Right atrium auricular region (tissue), 2 donors: ENCODE data around the gene FGR. TPM values are rescaled to one million over a fixed set of nuclear protein-coding genes. Genes with fewer than 3 reads are reported as not detected.

ENCODE experiments used
- DNase-seq: peaks from one replicate; pipeline ENCODE4 v3.0.0-alpha.2; 2019; ENCODE audit warnings: low spot score
- H3K27ac ChIP-seq, 2 donors: fragments of 200-600 bp; sonication (generic); 1 replicate in 1 of 2; 2 replicates in 1 of 2; pipeline ENCODE4 v1.5.1; 2016 to 2019
- H3K27me3 ChIP-seq, 2 donors: fragments of 200-600 bp; sonication (generic); one replicate each; pipeline versions ENCODE4 v1.5.1 to v1.6.0; 2017 to 2019
- H3K36me3 ChIP-seq: fragments of 200-600 bp; sonication (generic); one replicate; pipeline ENCODE4 v1.5.1; 2016
- H3K4me1 ChIP-seq, 2 donors: fragments of 200-600 bp; sonication (generic); one replicate each; pipeline versions ENCODE4 v1.5.1 to v1.6.0; 2017 to 2019
- H3K4me3 ChIP-seq, 2 donors: fragments of 200-600 bp; sonication (generic); 1 replicate in 1 of 2; 2 replicates in 1 of 2; pipeline ENCODE4 v1.5.1; 2017 to 2019; ENCODE audit warnings: mild to moderate bottlenecking in 1 of 2, moderate library complexity in 1 of 2
- H3K9me3 ChIP-seq, 2 donors: fragments of 200-600 bp; sonication (generic); one replicate each; pipeline ENCODE4 v1.5.1; 2019
- total RNA-seq, 2 donors: library from RNA; depleted of rRNA; stranded (reverse); fragments of >200 nt; gene quantifications; one replicate each; pipeline ENCODE4 v1.1.0, GENCODE V29; 2016
- TF ChIP-seq, protein P1 (sequence below), 2 donors: fragments of 200-600 bp; sonication (generic); IDR thresholded peaks; one replicate each; pipeline ENCODE4 v1.5.1; 2019; ENCODE audit warnings: antibody characterized with exemption in 2 of 2

FGR gene
- total RNA-seq, 2 donors from 2014 or later = 5.7 to 19.8 TPM

DNA sequence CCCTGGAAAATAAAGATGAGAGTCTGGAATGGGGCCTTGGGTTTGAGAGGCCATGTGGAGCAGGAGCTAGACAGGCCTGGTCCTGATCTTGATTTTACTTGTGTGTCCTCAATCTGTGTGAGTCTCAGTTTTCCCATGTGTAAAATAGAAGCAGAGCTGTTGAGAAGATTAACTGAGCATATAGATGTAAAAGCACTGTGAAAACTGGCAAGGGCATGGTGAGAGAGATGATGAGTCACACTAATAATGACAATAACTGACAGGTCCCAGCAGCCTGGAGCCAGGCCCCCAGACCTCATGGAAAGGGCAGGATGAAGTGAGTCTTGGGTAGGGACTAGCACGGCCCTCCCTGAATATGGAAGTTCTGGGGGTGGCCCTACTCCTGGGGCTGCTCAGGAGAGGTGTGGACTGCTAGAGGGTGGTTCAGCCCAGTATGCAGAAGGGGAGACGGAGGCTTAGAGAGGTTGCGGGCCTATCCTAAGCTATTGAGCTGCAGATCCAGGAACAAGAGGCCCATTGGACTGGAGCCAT, 28.2 kb downstream of the FGR start:
- Histone ChIP-seq H3K4me3 (no peak overlapping the region), H3K36me3 (no peaks in the 10 kb centered on the region), H3K4me1 (peaks cover 0 to 31% of the 10 kb centered on the region in 2 donors), H3K9me3 (no peaks in the 10 kb centered on the region), H3K27me3 (no peaks in the 10 kb centered on the region), H3K27ac (no peak overlapping the region)
- TF ChIP-seq, protein P1, sequence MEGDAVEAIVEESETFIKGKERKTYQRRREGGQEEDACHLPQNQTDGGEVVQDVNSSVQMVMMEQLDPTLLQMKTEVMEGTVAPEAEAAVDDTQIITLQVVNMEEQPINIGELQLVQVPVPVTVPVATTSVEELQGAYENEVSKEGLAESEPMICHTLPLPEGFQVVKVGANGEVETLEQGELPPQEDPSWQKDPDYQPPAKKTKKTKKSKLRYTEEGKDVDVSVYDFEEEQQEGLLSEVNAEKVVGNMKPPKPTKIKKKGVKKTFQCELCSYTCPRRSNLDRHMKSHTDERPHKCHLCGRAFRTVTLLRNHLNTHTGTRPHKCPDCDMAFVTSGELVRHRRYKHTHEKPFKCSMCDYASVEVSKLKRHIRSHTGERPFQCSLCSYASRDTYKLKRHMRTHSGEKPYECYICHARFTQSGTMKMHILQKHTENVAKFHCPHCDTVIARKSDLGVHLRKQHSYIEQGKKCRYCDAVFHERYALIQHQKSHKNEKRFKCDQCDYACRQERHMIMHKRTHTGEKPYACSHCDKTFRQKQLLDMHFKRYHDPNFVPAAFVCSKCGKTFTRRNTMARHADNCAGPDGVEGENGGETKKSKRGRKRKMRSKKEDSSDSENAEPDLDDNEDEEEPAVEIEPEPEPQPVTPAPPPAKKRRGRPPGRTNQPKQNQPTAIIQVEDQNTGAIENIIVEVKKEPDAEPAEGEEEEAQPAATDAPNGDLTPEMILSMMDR (IDR thresholded peaks at IDR 0.05) = peak in 1 of 2 donors; percentile 13
- no peak for DNase-seq

DNA sequence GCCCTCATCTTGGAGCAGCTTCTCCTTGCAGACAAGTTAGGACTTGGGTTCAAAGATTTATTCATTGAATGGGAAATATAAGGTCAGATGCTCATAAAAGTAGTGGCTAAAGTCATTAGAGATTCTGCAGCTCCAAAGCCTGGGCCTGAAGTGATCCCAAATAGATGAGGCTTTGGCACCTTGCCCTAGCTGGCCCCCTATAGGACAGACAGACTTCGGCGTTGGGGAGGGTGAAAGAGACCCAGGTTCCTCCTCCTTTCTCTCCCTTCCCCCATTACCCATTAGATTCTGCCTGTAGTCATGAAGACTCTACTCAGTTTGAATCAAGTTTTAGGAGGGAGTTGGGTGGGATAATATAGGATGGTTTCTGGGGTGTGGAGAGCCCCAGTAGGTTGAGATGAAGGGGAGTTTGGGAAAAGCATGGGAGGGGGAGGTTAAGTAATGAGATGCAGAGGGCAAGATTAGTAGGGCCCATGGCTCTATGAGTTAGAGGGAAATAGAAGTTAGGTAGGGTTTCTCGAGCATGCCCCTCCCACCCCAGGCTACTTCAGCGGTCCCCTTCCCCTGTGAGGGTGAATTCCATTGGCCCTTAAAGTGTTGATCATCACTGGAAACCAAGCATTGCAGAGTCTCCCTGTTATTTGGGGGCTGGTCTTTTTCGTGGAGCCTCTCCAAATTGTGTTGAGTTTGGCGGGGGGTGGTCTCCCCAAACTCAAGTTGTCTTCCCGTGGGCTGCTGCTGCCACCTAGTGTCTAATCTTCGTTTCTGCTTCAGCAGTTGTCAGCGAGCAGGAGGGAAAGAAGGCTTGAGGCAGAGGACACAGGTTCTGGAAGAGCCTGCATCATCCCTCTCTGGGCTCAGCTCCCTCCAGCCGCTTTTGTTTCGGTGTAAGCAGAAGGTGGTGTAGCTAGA, 28.9 kb downstream of the FGR start:
- no peak overlapping the region for H3K4me3 ChIP-seq
- H3K9me3 ChIP-seq = no peaks in the 10 kb centered on the region
- peak overlapping the region in 1 of 2 donors; percentile 15 for H3K27ac ChIP-seq
- H3K36me3 ChIP-seq = no peaks in the 10 kb centered on the region
- peaks cover 0 to 38% of the 10 kb centered on the region in 2 donors for H3K4me1 ChIP-seq
- TF ChIP-seq, protein P1 (IDR thresholded peaks at IDR 0.05) = peak; percentile 82 to 91
- no peak for DNase-seq
- H3K27me3 ChIP-seq = no peaks in the 10 kb centered on the region

DNA sequence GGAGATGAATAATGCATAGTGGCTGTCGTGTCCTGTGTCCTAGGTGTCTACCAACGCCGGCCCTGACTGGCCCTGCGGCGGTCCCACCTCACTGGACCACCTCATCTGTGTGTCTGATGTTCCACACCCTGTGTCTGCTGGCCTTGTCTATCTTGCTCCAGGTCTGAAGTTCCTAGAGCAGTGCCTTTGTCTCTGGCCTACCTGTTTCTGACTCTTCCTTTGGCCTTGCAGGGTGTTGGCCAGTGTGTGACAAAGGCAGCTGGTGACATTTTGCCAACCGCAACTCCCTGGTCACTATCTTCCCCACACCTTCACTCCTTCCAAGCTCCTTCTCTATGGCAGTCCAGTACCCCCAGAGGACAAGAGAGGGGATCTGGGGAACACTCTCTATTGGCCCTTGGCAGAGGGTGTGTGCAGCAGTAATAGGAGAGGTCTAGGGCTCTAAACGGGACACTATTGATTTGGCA, 29.7 kb downstream of the FGR start:
- Histone ChIP-seq H3K9me3 (no peaks in the 10 kb centered on the region), H3K4me3 (no peak overlapping the region), H3K27ac (peak overlapping the region in 1 of 2 donors; percentile 15), H3K4me1 (peaks cover 0 to 46% of the 10 kb centered on the region in 2 donors), H3K27me3 (no peaks in the 10 kb centered on the region), H3K36me3 (no peaks in the 10 kb centered on the region)
- DNase-seq = no peak
- TF ChIP-seq, protein P1 (IDR thresholded peaks at IDR 0.05) = no peak

DNA sequence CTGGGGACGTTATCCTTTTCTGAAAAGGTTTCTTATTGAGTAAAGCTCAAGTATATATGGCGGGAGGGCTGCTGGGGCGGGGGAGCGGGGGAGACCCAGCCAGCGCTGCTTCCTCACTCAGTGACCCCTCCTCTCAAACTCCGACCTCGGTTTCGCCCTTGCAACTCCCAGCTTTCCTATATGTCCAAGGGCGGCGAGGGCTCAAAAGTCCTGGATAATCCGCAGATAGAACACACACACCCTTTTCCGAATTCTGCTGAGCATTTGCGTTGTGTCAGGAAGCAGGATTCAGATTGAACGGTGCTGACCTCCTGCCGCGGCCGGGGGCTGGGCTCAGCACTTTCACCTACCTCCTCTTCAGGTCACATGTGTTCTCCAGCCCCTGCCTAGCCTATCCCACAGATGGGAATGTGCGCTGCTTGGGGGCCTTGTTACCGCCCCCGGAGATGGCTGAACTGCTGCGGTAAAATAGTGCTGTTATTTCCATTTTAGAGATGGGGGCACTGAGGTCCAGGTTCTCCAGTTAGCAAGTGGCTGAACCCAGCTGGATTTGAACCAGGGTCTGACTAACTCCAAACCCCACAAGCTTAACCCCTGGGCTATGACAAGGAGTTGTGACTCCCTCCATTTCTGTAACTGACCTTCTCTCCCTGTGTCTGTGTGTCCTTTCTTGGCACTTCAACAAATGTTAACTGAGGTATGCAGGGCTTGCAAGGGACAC, 30.2 kb downstream of the FGR start:
- Histone ChIP-seq H3K4me1 (peaks cover 0 to 51% of the 10 kb centered on the region in 2 donors), H3K9me3 (no peaks in the 10 kb centered on the region), H3K27me3 (no peaks in the 10 kb centered on the region), H3K4me3 (peak overlapping the region in 1 of 2 donors; percentile 89), H3K36me3 (no peaks in the 10 kb centered on the region), H3K27ac (peak overlapping the region in 1 of 2 donors; percentile 97)
- DNase-seq = no peak
- TF ChIP-seq, protein P1 (IDR thresholded peaks at IDR 0.05) = no peak

DNA sequence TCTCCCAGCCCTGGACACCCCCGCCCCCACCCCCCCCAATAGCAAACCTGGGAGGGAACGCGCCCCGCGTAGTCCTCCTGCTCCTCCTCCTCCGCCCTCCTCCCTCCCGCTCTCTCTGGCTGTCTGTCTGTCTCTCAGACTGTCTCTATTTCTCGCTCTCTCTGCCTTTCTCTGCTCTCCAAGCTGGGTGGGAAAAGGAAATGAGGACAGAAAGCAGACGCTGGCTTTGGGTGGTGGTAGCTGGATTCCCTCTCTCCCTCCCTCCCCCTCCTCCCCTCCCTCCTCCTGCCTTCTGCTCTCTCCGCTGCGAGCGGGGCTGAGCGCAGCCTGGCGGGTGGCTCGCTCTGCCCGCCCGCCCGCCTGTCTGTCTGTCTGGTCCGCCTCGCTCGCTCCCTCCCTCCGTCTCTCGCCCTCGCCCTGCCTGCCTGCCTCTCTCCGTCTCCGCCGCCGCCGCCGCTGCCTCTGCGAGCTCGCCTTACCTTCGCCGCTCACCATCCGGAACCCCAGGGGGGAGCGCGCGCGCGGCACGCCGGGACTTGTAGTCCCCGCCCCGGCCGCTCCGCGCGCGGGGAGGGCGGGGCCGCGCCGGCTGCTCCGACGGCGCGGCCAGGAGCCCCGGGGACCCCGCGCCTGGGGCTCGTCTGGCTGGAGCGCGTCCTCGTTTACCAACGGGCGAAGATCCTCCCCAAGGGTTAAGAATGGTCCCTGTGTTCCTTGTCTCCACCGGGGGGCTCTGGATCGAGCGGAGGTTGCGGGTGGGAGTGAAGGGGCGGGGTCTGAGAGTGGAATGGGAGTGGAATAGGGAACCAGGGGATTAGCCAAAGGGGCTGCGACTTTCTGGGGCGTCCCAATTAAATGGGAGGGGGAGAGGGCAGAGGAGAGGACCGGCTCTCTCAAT, 31.1 kb downstream of the FGR start, which contains the start of gene AHDC1:
TSS of gene AHDC1 (minus strand) at position 464 of the 898 bp plus-strand sequence. CDS start 52,029 bp downstream, outside the sequence.
- H3K9me3 ChIP-seq = no peaks in the 10 kb centered on the region
- peak within 1 kb of the TSS; percentile 89 to 92 for H3K4me3 ChIP-seq
- TF ChIP-seq, protein P1 (IDR thresholded peaks at IDR 0.05) = peak; percentile 28 to 49
- H3K27ac ChIP-seq = peak within 1 kb of the TSS; percentile 97 to 98
- H3K27me3 ChIP-seq = no peaks in the 10 kb centered on the region
- H3K4me1 ChIP-seq = peaks cover 0 to 60% of the 10 kb centered on the region in 2 donors
- H3K36me3 ChIP-seq = no peaks in the 10 kb centered on the region
- DNase-seq = peak; percentile 94
